Endothelial cell of umbilical vein (primary cell): Measurements from ENCODE around the gene CENATAC. TPM values are rescaled to one million over a fixed set of nuclear protein-coding genes. Genes with fewer than 3 reads are reported as not detected.
"Not testable (repeated sequence)": the region's sequence is repeated elsewhere in the genome, so short reads cannot be mapped to it uniquely, and the experiment has no call there.

Source experiments
- BruUV-seq: library from RNA; stranded (reverse); fragments of 400-500 nt; replicated peaks from 2 replicates; lab custom pipeline; 2021; lab: Mats Ljungman, UMichigan
- CTCF ChIA-PET: fragments of 300-600, 350-600 bp; sonication (Branson Sonifier 250); formaldehyde crosslinking; loops from one replicate; lab custom pipeline; 2021; ENCODE audit warnings: antibody characterized with exemption, inconsistent platforms; lab: Charles Lee
- POLR2A ChIA-PET: fragments of 300-600, 350-600 bp; sonication (Branson Sonifier 250); formaldehyde crosslinking; loops from one replicate; lab custom pipeline; 2021; ENCODE audit warnings: antibody characterized with exemption, inconsistent platforms; lab: Charles Lee
- DNase-seq: peaks from one replicate; pipeline ENCODE4 v3.0.0-alpha.2; 2011; ENCODE audit warnings: low read depth, low spot score
- FAIRE-seq: peaks from 2 replicates; lab custom pipeline; 2011; peaks lifted over from hg19 to GRCh38; lab: Jason Lieb, UNC
- H2AFZ ChIP-seq: 2 replicates; pipeline ENCODE4 v1.6.0; 2012; ENCODE audit warnings: low read depth, low read length, control low read depth, inconsistent platforms
- H3K27ac ChIP-seq: 2 replicates; pipeline ENCODE4 v1.5.1; 2011; ENCODE audit warnings: low read depth, mild to moderate bottlenecking, control low read depth, low read length, moderate library complexity; ENCODE audit not compliant: insufficient read depth
- H3K27me3 ChIP-seq, 2 experiments: 2 replicates each; pipeline versions ENCODE4 v1.6.0 to v1.6.1; 2011; ENCODE audit warnings: low read length in 2 of 2, mixed read lengths in 1 of 2; ENCODE audit not compliant: control insufficient read depth in 2 of 2, insufficient read depth in 2 of 2
- H3K36me3 ChIP-seq, 2 experiments: 2 replicates in 1 of 2; 3 replicates in 1 of 2; pipeline ENCODE4 v1.5.1; 2011; ENCODE audit warnings: low read length in 2 of 2, mild to moderate bottlenecking in 1 of 2, moderate library complexity in 1 of 2; ENCODE audit not compliant: control insufficient read depth in 2 of 2, insufficient read depth in 2 of 2; ENCODE audit errors: extremely low read depth in 1 of 2
- H3K4me1 ChIP-seq: 3 replicates; pipeline ENCODE4 v1.5.1; 2011; ENCODE audit warnings: mild to moderate bottlenecking, low read length; ENCODE audit not compliant: control insufficient read depth, insufficient read depth; ENCODE audit errors: extremely low read depth
- H3K4me2 ChIP-seq: 2 replicates; pipeline ENCODE4 v1.6.1; 2011; ENCODE audit warnings: low read length, control low read depth, mixed read lengths; ENCODE audit not compliant: insufficient read depth
- H3K4me3 ChIP-seq, 3 experiments: fragments of 200-600 bp in 1 of 3; sonication (generic), shearing (Covaris generic) in 1 of 3; replicated peaks in 1 of 3; 2 replicates each; pipeline ENCODE4 v1.5.1; 2011 to 2016; ENCODE audit warnings: control low read depth in 3 of 3, low read length in 3 of 3, mild to moderate bottlenecking in 2 of 3, inconsistent platforms in 1 of 3, low read depth in 1 of 3, moderate library complexity in 1 of 3; ENCODE audit not compliant: insufficient read depth in 1 of 3
- H3K79me2 ChIP-seq: 2 replicates; pipeline ENCODE4 v1.6.0; 2012; ENCODE audit warnings: low read length, inconsistent platforms; ENCODE audit not compliant: control insufficient read depth, insufficient read depth
- H3K9ac ChIP-seq: replicated peaks from 2 replicates; pipeline ENCODE3; 2011; ENCODE audit warnings: low read length, control low read depth; ENCODE audit not compliant: insufficient read depth; ENCODE audit errors: extremely low read depth
- H3K9me1 ChIP-seq: replicated peaks from 3 replicates; pipeline ENCODE4 v1.6.0; 2011; ENCODE audit warnings: mild to moderate bottlenecking, low read length; ENCODE audit not compliant: control insufficient read depth, insufficient read depth; ENCODE audit errors: extremely low read depth
- H3K9me3 ChIP-seq: replicated peaks from 2 replicates; pipeline ENCODE4 v1.5.1; 2012; ENCODE audit warnings: low read length, inconsistent platforms; ENCODE audit not compliant: control insufficient read depth, insufficient read depth
- H4K20me1 ChIP-seq: replicated peaks from 2 replicates; pipeline ENCODE3; 2011; ENCODE audit warnings: mild to moderate bottlenecking, low read length; ENCODE audit not compliant: control insufficient read depth, insufficient read depth; ENCODE audit errors: extremely low read depth
- EZH2 ChIP-seq: IDR thresholded peaks from 2 replicates; pipeline ENCODE4 v1.6.1; 2012; ENCODE audit warnings: borderline replicate concordance, low read depth, mild to moderate bottlenecking, moderate library complexity, low read length, inconsistent platforms; ENCODE audit not compliant: severe bottlenecking
- FOS ChIP-seq: IDR thresholded peaks from 2 replicates; pipeline ENCODE4 v1.6.1; 2011; ENCODE audit warnings: mild to moderate bottlenecking, low read length, moderate library complexity, borderline replicate concordance; ENCODE audit not compliant: insufficient read depth
- GATA2 ChIP-seq: IDR thresholded peaks from 2 replicates; pipeline ENCODE4 v1.7.0; 2011; ENCODE audit warnings: low read depth, mild to moderate bottlenecking, moderate library complexity, mixed read lengths, low read length; ENCODE audit not compliant: insufficient read length, insufficient read depth
- JUN ChIP-seq: IDR thresholded peaks from 2 replicates; pipeline ENCODE4 v1.6.1; 2011; ENCODE audit warnings: borderline replicate concordance, low read depth; ENCODE audit not compliant: insufficient read length, insufficient read depth
- MYC ChIP-seq: IDR thresholded peaks from one replicate; pipeline ENCODE4 v1.6.1; 2011; ENCODE audit warnings: mild to moderate bottlenecking, low read depth, low read length
- POLR2A ChIP-seq: IDR thresholded peaks from 2 replicates; pipeline ENCODE4 v1.6.1; 2012; ENCODE audit warnings: low read depth, mild to moderate bottlenecking, control low read depth, low read length
- POLR2AphosphoS5 ChIP-seq: IDR thresholded peaks from 2 replicates; pipeline ENCODE4 v1.6.1; 2012; ENCODE audit warnings: low read depth, mild to moderate bottlenecking, control low read depth, low read length, moderate library complexity; ENCODE audit not compliant: insufficient read depth
- dilution Hi-C: fragments of 300-500 bp; cut with MboI; formaldehyde crosslinking; loops from one replicate; pipeline ENCODE4 v1.15.0; 2019; ENCODE audit warnings: low sequenced_read_pairs; ENCODE audit not compliant: extremely low pct_ligation_motif_present
- intact Hi-C: fragments of 100-400 bp; cut with micrococcal nuclease; formaldehyde crosslinking; loops from one replicate; pipeline ENCODE4 v1.10.0; 2022
- polyA plus RNA-seq, 4 experiments: library from polyadenylated mRNA; depleted of rRNA in 3 of 4; stranded (reverse) in 3 of 4; unstranded in 1 of 4; fragments of >200 nt; gene quantifications; 2 replicates each; pipeline versions ENCODE4 v1.2.1 to v1.2.3, GENCODE V29; 2011 to 2012; ENCODE audit warnings: missing spikeins in 1 of 4
- total RNA-seq: library from RNA; stranded (reverse); gene quantifications from 2 replicates; pipeline ENCODE4 v1.2.3, GENCODE V29; 2021
- TF ChIP-seq, protein P1 (sequence below): IDR thresholded peaks from 2 replicates; pipeline ENCODE4 v1.6.1; 2011; ENCODE audit not compliant: insufficient read depth, insufficient read length
- TF ChIP-seq, protein P2 (sequence below), 2 donors: IDR thresholded peaks; 1 replicate in 1 of 2; 2 replicates in 1 of 2; pipeline ENCODE4 v1.5.1; 2011; ENCODE audit warnings: low read length in 2 of 2, mild to moderate bottlenecking in 2 of 2, moderate library complexity in 2 of 2, control low read depth in 1 of 2, inconsistent platforms in 1 of 2, low read depth in 1 of 2; ENCODE audit not compliant: insufficient read depth in 1 of 2; ENCODE audit errors: extremely low read depth in 1 of 2

Gene CENATAC
- total and polyA plus RNA-seq, 2 donors (not counting 3 experiments of a cell fraction or from before 2014, with no cell fraction given): 14.2 to 41.8 TPM

DNA sequence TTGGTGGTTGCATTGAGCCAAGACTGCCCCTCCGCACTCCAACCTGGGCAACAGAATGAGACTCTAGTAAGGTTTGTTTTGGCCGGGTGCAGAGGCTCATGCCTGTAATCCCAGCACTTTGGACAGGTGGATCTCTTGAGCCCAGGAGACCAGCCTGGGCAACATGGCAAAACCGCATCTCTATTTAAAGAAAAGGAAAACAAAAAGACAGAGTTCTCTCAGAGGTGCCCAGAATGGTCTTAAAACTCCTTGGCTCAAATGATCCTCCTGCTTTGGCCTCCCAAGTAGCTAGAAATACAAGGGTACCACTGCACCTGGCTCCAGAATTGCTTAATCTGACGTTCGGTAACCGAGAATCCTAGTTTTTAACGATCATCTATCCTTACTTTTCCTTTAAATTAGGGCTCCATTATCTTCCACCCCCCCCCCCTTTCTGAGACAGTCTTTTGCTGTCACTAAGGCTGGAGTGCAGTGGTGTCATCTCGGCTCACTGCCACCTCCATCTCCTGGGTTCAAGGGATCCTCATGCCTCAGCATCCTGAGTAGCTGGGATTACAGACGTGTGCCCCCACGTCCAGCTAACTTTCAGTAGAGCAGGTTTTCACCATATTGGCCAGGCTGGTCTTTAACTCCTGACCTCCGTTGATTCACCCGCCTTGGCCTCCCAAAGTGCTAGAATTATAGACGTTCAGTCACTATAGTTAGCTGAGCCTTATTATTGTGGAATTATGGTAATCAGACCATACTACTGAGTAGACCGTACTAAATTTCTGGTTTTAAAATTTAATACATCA lies 18.5 kb downstream of the CENATAC start:
- dilution Hi-C loops: no loop called here
- Histone ChIP-seq H3K27me3 (no peaks in the 10 kb centered on the region), H3K4me1 (peaks cover 18% of the 10 kb centered on the region), H3K4me3 (peak overlapping the region in 1 of 3 experiments; percentile 98), H3K36me3 (peaks cover 21% of the 10 kb centered on the region in 2 experiments), H2AFZ (no peak overlapping the region), H4K20me1 (no peaks in the 10 kb centered on the region), H3K9me3 (no peaks in the 10 kb centered on the region), H3K4me2 (peak overlapping the region; percentile 79), H3K27ac (no peak overlapping the region), H3K79me2 (peaks cover 44% of the 10 kb centered on the region), H3K9ac (peak overlapping the region; percentile 85), H3K9me1 (no peaks in the 10 kb centered on the region)
- no peak for FAIRE-seq
- BruUV-seq: no TSS peak
- CTCF ChIA-PET: interaction anchor here (1.4 kb wide), 1 partner anchor 19 kb away, joined by 4 read pairs; the partner anchor contains the start of gene CENATAC
- TF ChIP-seq JUN: no peak
- TF ChIP-seq POLR2A: no peak
- TF ChIP-seq, protein P1, sequence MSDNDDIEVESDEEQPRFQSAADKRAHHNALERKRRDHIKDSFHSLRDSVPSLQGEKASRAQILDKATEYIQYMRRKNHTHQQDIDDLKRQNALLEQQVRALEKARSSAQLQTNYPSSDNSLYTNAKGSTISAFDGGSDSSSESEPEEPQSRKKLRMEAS: no peak
- TF ChIP-seq EZH2: no peak
- no peak for TF ChIP-seq MYC
- TF ChIP-seq GATA2: no peak
- no peak for TF ChIP-seq POLR2AphosphoS5
- TF ChIP-seq, protein P2, sequence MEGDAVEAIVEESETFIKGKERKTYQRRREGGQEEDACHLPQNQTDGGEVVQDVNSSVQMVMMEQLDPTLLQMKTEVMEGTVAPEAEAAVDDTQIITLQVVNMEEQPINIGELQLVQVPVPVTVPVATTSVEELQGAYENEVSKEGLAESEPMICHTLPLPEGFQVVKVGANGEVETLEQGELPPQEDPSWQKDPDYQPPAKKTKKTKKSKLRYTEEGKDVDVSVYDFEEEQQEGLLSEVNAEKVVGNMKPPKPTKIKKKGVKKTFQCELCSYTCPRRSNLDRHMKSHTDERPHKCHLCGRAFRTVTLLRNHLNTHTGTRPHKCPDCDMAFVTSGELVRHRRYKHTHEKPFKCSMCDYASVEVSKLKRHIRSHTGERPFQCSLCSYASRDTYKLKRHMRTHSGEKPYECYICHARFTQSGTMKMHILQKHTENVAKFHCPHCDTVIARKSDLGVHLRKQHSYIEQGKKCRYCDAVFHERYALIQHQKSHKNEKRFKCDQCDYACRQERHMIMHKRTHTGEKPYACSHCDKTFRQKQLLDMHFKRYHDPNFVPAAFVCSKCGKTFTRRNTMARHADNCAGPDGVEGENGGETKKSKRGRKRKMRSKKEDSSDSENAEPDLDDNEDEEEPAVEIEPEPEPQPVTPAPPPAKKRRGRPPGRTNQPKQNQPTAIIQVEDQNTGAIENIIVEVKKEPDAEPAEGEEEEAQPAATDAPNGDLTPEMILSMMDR (IDR thresholded peaks at IDR 0.05; ENCODE audit: extremely low read depth in 1 of 2, insufficient read depth in 1 of 2, low read depth in 1 of 2, low read length in 2 of 2): no peak
- TF ChIP-seq FOS: no peak
- POLR2A ChIA-PET: no interaction called here
- DNase-seq: no peak
- intact Hi-C loops: loop anchor here (5.0 kb wide), 1 partner anchor 89 kb away; the partner anchor contains the start of gene BCL9L

DNA sequence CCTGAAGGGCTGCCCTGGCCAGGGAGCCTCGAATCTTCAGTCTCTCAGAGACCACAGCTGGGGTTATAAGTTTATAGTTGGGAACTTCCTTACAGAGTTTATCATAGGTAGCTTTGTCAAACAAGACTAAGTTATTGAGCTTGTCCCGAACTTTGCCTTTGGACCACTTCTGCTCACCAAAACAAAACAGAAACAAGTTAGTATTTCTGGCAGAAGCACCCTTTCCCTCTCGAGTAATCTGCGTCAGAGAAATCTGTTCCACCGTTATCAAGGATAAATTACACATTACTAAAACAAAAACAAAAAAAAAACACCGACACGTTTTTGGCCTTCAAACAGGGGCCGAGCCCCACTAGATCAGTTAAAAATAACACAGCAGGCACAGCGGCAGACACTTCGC lies 19.4 kb downstream of the CENATAC start:
- not testable (repeated sequence) for BruUV-seq

More for the DNA sequence above, 19.4 kb downstream of the CENATAC start:
- Histone ChIP-seq H3K27ac (peak overlapping the region; percentile 60), H3K4me2 (peak overlapping the region; percentile 79), H3K79me2 (peaks cover 44% of the 10 kb centered on the region), H3K4me1 (peaks cover 18% of the 10 kb centered on the region), H3K4me3 (peak overlapping the region; percentile 79 to 98 (median 95)), H3K36me3 (peaks cover 21% of the 10 kb centered on the region in 2 experiments), H3K9ac (peak overlapping the region; percentile 85)
- FAIRE-seq, DNase-seq, H3K27me3 ChIP-seq, H4K20me1 ChIP-seq, POLR2A ChIA-PET, CTCF ChIA-PET, H3K9me3 ChIP-seq, H2AFZ ChIP-seq, dilution Hi-C loops, H3K9me1 ChIP-seq: not testable (repeated sequence)
- intact Hi-C loops: loop anchor here (5.0 kb wide), 1 partner anchor 90 kb away; the partner anchor contains the start of gene BCL9L
